Bronchial epithelial cell (primary cell): ENCODE data around the gene GSTT4. TPM values are rescaled to one million over a fixed set of nuclear protein-coding genes. Genes with fewer than 3 reads are reported as not detected.
A peak's percentile ranks its signal among the peaks of the same experiment; 100 is the strongest.
"Not testable (repeated sequence)": the region's sequence is repeated elsewhere in the genome, so short reads cannot be mapped to it uniquely, and the experiment has no call there.

Experiments
- DNase-seq: peaks from one replicate; pipeline ENCODE4 v3.0.0-alpha.2; 2010; ENCODE audit warnings: low read depth
- FAIRE-seq: peaks from 2 replicates; lab custom pipeline; 2011; peaks lifted over from hg19 to GRCh38; lab: Jason Lieb, UNC
- H3K27me3 ChIP-seq: 2 replicates; pipeline ENCODE4 v1.5.1; 2011; ENCODE audit warnings: low read length; ENCODE audit not compliant: control insufficient read depth, insufficient read depth
- H3K36me3 ChIP-seq: 2 replicates; pipeline ENCODE4 v1.5.1; 2011; ENCODE audit warnings: low read length; ENCODE audit not compliant: control insufficient read depth, insufficient read depth
- H3K4me3 ChIP-seq: 2 replicates; pipeline ENCODE4 v1.5.1; 2011; ENCODE audit warnings: mild to moderate bottlenecking, low read depth, low read length, control low read depth
- total RNA-seq: library from RNA; depleted of rRNA; stranded (reverse); fragments of >200 nt; gene quantifications from 2 replicates; pipeline ENCODE4 v1.2.1, GENCODE V29; 2014
- TF ChIP-seq, protein P1 (sequence below): IDR thresholded peaks from 2 replicates; pipeline ENCODE4 v1.5.1; 2011; ENCODE audit warnings: mild to moderate bottlenecking, moderate library complexity, low read length, control low read depth, inconsistent platforms; ENCODE audit not compliant: insufficient read depth, severe bottlenecking

The GSTT4 gene
- total RNA-seq, 1 donor from 2014 or later: not detected

DNA sequence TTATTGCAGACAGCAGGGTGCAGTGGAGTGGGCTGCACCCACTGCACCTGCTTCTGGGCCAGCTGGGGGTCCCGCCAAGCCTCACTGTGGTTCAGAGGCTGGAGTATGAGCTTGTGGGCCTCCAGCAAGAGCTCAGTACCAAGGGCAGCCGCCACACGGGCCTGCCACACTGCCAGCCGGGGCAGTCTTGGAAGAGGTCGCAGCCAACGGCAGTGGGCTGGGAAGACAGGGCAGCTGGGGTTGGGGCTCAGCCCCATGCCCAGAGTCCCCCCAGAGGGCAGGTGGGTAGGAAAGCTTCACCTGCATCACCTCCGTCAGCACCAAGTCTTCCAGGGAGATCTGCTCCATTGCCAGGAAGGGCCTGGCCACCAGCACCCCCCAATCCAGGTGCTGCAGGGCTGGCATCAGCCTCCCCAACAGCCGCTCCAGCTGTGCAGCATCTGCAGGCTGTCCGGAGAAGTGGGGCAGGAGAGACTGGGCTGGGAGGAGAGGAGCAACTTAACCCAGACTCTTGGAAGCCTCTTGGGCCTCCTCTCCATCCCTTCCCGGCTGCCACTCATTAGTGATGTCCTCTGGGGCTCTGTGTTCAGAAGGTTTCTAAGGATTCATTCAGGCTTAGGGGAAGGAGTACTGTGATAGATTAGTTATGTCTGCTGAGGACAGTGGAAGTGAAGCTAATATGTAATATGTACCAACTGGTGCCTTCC, 1.1 kb upstream of the GSTT4 start:
- FAIRE-seq (no peak), DNase-seq (no peak)
- Histone ChIP-seq H3K4me3 (no peak overlapping the region), H3K36me3 (no peaks in the 10 kb centered on the region), H3K27me3 (peaks cover 2% of the 10 kb centered on the region)
- TF ChIP-seq, protein P1, sequence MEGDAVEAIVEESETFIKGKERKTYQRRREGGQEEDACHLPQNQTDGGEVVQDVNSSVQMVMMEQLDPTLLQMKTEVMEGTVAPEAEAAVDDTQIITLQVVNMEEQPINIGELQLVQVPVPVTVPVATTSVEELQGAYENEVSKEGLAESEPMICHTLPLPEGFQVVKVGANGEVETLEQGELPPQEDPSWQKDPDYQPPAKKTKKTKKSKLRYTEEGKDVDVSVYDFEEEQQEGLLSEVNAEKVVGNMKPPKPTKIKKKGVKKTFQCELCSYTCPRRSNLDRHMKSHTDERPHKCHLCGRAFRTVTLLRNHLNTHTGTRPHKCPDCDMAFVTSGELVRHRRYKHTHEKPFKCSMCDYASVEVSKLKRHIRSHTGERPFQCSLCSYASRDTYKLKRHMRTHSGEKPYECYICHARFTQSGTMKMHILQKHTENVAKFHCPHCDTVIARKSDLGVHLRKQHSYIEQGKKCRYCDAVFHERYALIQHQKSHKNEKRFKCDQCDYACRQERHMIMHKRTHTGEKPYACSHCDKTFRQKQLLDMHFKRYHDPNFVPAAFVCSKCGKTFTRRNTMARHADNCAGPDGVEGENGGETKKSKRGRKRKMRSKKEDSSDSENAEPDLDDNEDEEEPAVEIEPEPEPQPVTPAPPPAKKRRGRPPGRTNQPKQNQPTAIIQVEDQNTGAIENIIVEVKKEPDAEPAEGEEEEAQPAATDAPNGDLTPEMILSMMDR: no peak

DNA sequence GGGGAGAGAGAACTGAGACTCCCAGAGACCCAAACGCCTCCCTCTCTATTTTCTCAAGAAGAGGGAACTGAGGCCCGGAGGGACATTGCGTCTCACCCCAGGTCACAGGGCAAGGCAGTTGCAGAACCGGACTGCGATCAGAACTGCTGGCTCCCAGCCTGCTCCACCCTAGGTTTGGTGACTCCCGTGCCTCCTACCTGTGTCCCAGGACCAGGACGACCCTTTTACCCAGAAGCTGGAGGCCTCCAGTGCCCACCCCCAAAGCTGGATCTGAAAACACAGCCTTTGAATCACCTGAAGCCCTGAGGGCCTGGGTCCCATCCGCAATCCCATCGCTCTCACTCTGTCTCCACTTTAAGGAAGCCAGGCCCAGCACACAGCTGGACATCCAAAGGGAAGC, 1.4 kb downstream of the GSTT4 start:
- Histone ChIP-seq H3K36me3 (no peaks in the 10 kb centered on the region), H3K27me3 (peaks cover 2% of the 10 kb centered on the region), H3K4me3 (no peak overlapping the region)
- no peak for FAIRE-seq
- no peak for DNase-seq
- TF ChIP-seq, protein P1: no peak

DNA sequence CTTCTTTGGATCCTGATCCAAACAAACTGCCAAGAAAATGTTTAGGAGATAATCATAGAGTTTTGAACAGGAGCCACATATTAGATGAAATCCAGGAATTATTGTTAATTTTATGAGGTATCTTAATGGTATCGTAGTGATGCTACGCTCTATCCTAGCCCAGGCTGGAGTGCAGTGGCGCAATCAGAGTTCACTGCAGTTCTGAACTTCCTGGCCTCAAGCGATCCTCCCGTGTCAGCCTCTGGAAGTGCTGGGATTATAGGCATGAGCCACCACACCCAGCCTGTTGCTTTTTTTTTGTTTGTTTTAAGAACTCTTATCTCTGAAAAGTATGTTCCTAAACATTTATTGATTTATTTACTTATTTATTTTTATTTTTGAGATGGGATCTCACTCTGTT, 2.4 kb downstream of the GSTT4 start:
- TF ChIP-seq, protein P1: no peak

DNA sequence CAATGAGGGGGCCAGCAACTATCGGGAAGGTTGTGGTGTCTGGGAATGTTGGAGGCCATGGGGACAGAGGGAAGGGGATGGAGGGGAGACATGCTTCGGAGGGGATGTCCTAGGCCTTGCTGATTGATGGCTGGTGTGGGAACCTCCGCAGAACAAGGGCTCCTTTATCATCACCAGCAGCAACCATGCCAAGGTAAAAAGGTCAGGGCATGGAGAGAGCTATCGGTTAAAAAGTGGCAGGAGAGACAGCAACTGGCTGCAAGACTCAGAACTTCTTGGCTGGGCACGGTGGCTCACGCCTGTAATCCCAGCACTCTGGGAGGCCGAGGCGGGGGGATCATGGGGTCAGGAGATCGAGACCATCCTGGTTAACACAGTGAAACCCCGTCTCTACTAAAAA, 3.0 kb downstream of the GSTT4 start:
- FAIRE-seq: no peak

More for the DNA sequence above, 2.4 kb downstream of the GSTT4 start:
- Histone ChIP-seq H3K4me3 (no peak overlapping the region), H3K27me3 (peaks cover 2% of the 10 kb centered on the region), H3K36me3 (no peaks in the 10 kb centered on the region)
- DNase-seq (no peak), FAIRE-seq (no peak)

DNA sequence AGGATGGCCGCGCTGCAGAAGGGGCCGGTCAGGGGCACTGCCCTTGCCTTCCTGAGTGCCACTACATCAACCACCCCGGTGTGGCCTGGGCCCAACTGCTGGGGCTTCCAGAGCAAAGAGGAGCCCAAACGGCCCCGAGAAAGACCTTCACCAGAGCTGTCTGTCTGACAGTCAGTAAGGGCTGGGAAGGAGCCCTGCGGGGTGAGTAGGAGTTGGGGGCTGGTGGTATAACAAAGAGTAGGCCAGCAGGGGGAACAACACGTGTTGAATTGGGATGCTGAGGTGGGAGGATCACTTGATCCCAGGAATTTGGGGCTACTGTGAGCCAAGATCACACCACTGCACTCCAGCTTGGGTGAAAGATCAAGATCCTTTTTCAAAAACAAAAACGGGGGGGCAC, 3.9 kb downstream of the GSTT4 start:
- H3K4me3 ChIP-seq: no peak overlapping the region
- peak; percentile 64 for FAIRE-seq
- TF ChIP-seq, protein P1: no peak
- no peaks in the 10 kb centered on the region for H3K36me3 ChIP-seq
- no peak for DNase-seq
- peaks cover 2% of the 10 kb centered on the region for H3K27me3 ChIP-seq

More for the DNA sequence above, 3.0 kb downstream of the GSTT4 start:
- no peak for DNase-seq
- peaks cover 2% of the 10 kb centered on the region for H3K27me3 ChIP-seq
- no peak overlapping the region for H3K4me3 ChIP-seq
- TF ChIP-seq, protein P1: no peak
- H3K36me3 ChIP-seq: no peaks in the 10 kb centered on the region

DNA sequence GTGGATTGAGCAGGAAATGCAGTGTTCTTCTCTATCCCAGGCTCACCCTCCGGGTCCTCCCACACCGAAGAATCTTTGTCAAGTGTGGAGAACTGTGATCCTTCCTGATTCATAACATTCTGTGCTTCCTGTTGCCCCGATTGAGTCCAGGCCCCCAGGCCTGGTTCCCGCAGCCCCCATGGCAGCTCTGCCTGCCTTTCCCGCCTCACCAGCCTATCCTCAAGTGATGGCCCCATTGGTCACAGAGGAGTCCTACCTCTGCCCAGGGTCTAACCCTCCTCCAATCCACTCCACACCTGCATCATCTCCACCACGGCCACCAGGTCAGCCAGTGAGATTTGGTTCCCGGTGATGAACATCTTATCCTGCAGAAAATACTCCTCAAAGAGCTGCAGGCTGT, 5.5 kb downstream of the GSTT4 start:
- H3K4me3 ChIP-seq, DNase-seq, H3K36me3 ChIP-seq, FAIRE-seq, H3K27me3 ChIP-seq: not testable (repeated sequence)
